ENCODE data around the gene DCTPP1. TPM values are rescaled to one million over a fixed set of nuclear protein-coding genes. Genes with fewer than 3 reads are reported as not detected.
"Not testable (repeated sequence)": the region's sequence is repeated elsewhere in the genome, so short reads cannot be mapped to it uniquely, and the experiment has no call there.

DCTPP1 gene
- polyA plus RNA-seq, 3 donors, result 10.5 to 45.5 (median 32.2) TPM

GRCh38 chr16:30397776-30398660 is 31.8 kb downstream of the DCTPP1 start:
- intact Hi-C loops (cut with micrococcal nuclease), result no loop called here
- no peak overlapping the region for H3K4me3 ChIP-seq (replicated peaks in 1 of 3; ENCODE audit: low read depth in 2 of 3, low read length in 3 of 3)
- H3K9me3 ChIP-seq (replicated peaks in 1 of 2; ENCODE audit: control insufficient read depth in 1 of 2, insufficient read depth in 1 of 2, low read length in 2 of 2), result no peaks in the 10 kb centered on the region
- no peaks in the 10 kb centered on the region for H3K9me3 Mint-ChIP-seq
- TF ChIP-seq, protein P1, sequence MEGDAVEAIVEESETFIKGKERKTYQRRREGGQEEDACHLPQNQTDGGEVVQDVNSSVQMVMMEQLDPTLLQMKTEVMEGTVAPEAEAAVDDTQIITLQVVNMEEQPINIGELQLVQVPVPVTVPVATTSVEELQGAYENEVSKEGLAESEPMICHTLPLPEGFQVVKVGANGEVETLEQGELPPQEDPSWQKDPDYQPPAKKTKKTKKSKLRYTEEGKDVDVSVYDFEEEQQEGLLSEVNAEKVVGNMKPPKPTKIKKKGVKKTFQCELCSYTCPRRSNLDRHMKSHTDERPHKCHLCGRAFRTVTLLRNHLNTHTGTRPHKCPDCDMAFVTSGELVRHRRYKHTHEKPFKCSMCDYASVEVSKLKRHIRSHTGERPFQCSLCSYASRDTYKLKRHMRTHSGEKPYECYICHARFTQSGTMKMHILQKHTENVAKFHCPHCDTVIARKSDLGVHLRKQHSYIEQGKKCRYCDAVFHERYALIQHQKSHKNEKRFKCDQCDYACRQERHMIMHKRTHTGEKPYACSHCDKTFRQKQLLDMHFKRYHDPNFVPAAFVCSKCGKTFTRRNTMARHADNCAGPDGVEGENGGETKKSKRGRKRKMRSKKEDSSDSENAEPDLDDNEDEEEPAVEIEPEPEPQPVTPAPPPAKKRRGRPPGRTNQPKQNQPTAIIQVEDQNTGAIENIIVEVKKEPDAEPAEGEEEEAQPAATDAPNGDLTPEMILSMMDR (IDR thresholded peaks at IDR 0.05), result no peak
- no peaks in the 10 kb centered on the region for H4K20me1 ChIP-seq (ENCODE audit: insufficient read depth, low read length)
- peaks cover 5 to 13% of the 10 kb centered on the region in 2 donors for H3K36me3 Mint-ChIP-seq
- H3K9ac ChIP-seq (ENCODE audit: insufficient read depth, low read length, poor library complexity, severe bottlenecking), result no peak overlapping the region
- peaks cover 40% of the 10 kb centered on the region for H3K4me1 Mint-ChIP-seq
- no peak overlapping the region for H2AFZ ChIP-seq (ENCODE audit: insufficient read depth, low read depth, low read length, poor library complexity, severe bottlenecking)
- H3K79me2 ChIP-seq (ENCODE audit: insufficient read depth, low read length), result no peaks in the 10 kb centered on the region
- no peak overlapping the region for H3K27ac ChIP-seq (ENCODE audit: low read depth in 1 of 2, low read length in 2 of 2)
- H3K36me3 ChIP-seq (replicated peaks in 1 of 2; ENCODE audit: control insufficient read depth in 1 of 2, insufficient read depth in 2 of 2, low read length in 2 of 2), result no peaks in the 10 kb centered on the region
- peaks cover 5 to 25% (median 14%) of the 10 kb centered on the region in 3 donors for H3K27me3 Mint-ChIP-seq (ENCODE audit: low read depth in 3 of 3)
- no peak overlapping the region for H3K4me2 ChIP-seq (replicated peaks; ENCODE audit: extremely low read depth, low read length, poor library complexity, severe bottlenecking)
- WGBS (ENCODE audit: insufficient coverage), result 95% methylated on average over 39 of the region's 42 CpGs
- H3K4me3 Mint-ChIP-seq, result no peak overlapping the region
- H3K27me3 ChIP-seq (ENCODE audit: control insufficient read depth in 2 of 2, insufficient read depth in 2 of 2, low read length in 2 of 2), result no peaks in the 10 kb centered on the region
- peaks cover 21 to 34% of the 10 kb centered on the region in 2 donors for H3K4me1 ChIP-seq (ENCODE audit: control insufficient read depth in 1 of 2, insufficient read depth in 2 of 2, low read length in 2 of 2)
- H3K27ac Mint-ChIP-seq, result no peak overlapping the region
- no peak for DNase-seq

- Histone ChIP-seq H3K36me3 (replicated peaks in 1 of 2; ENCODE audit: control insufficient read depth in 1 of 2, insufficient read depth in 2 of 2, low read length in 2 of 2) (no peaks in the 10 kb centered on the region), H3K4me3 (replicated peaks in 1 of 3; ENCODE audit: low read depth in 2 of 3, low read length in 3 of 3) (no peak overlapping the region), H3K4me2 (replicated peaks; ENCODE audit: extremely low read depth, low read length, poor library complexity, severe bottlenecking) (no peak overlapping the region), H4K20me1 (ENCODE audit: insufficient read depth, low read length) (no peaks in the 10 kb centered on the region), H3K79me2 (ENCODE audit: insufficient read depth, low read length) (no peaks in the 10 kb centered on the region), H3K9me3 (replicated peaks in 1 of 2; ENCODE audit: control insufficient read depth in 1 of 2, insufficient read depth in 1 of 2, low read length in 2 of 2) (no peaks in the 10 kb centered on the region), H3K27me3 (ENCODE audit: control insufficient read depth in 2 of 2, insufficient read depth in 2 of 2, low read length in 2 of 2) (no peaks in the 10 kb centered on the region), H3K9ac (ENCODE audit: insufficient read depth, low read length, poor library complexity, severe bottlenecking) (no peak overlapping the region), H2AFZ (ENCODE audit: insufficient read depth, low read depth, low read length, poor library complexity, severe bottlenecking) (no peak overlapping the region), H3K27ac (ENCODE audit: low read depth in 1 of 2, low read length in 2 of 2) (no peak overlapping the region), H3K4me1 (ENCODE audit: control insufficient read depth in 1 of 2, insufficient read depth in 2 of 2, low read length in 2 of 2) (peaks cover 21 to 31% of the 10 kb centered on the region in 2 donors)
- Mint-ChIP-seq H3K27ac (no peak overlapping the region), H3K27me3 (ENCODE audit: low read depth in 3 of 3) (peaks cover 7 to 26% (median 11%) of the 10 kb centered on the region in 3 donors), H3K9me3 (no peaks in the 10 kb centered on the region), H3K4me3 (no peak overlapping the region), H3K4me1 (peaks cover 37% of the 10 kb centered on the region), H3K36me3 (peaks cover 5 to 13% of the 10 kb centered on the region in 2 donors)
- intact Hi-C loops (cut with micrococcal nuclease), result no loop called here
- 89% methylated on average over 1 of the region's 4 CpGs for WGBS (ENCODE audit: insufficient coverage)
- TF ChIP-seq, protein P1 (IDR thresholded peaks at IDR 0.05), result no peak
- DNase-seq, result no peak
Measured at GRCh38 chr16:30397056-30397455, 32.8 kb downstream of the DCTPP1 start.

DNA sequence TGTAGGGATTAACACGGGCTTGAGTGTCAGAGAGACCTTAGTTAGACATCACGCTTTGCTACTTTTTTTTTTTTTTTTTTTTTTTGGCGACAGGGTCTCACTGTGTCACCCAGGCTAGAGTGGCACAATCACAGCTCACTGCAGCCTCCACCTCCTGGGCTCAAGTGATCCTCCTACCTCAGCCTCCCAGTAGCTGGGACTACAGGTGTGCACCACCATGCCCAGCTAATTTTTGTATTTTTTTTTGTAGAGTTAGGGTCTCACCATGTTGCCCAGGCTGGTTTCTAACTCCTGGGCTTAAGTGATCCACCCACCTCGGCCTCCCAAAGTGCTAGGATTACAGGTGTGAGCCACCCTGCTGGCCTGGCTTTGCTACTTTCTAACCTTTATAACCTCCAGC is 33.2 kb downstream of the DCTPP1 start:
- DNase-seq; H4K20me1 ChIP-seq (ENCODE audit: insufficient read depth, low read length); H3K4me3 ChIP-seq (replicated peaks in 1 of 3; ENCODE audit: low read depth in 2 of 3, low read length in 3 of 3); H3K9me3 Mint-ChIP-seq; H2AFZ ChIP-seq (ENCODE audit: insufficient read depth, low read depth, low read length, poor library complexity, severe bottlenecking); H3K36me3 ChIP-seq (replicated peaks in 1 of 2; ENCODE audit: control insufficient read depth in 1 of 2, insufficient read depth in 2 of 2, low read length in 2 of 2); H3K9me3 ChIP-seq (replicated peaks in 1 of 2; ENCODE audit: control insufficient read depth in 1 of 2, insufficient read depth in 1 of 2, low read length in 2 of 2); H3K27ac Mint-ChIP-seq; H3K79me2 ChIP-seq (ENCODE audit: insufficient read depth, low read length); intact Hi-C loops (cut with micrococcal nuclease); H3K27me3 ChIP-seq (ENCODE audit: control insufficient read depth in 2 of 2, insufficient read depth in 2 of 2, low read length in 2 of 2); H3K9ac ChIP-seq (ENCODE audit: insufficient read depth, low read length, poor library complexity, severe bottlenecking); H3K27ac ChIP-seq (ENCODE audit: low read depth in 1 of 2, low read length in 2 of 2): not testable (repeated sequence)
- Mint-ChIP-seq H3K27me3 (ENCODE audit: low read depth in 3 of 3) (peaks cover 7 to 28% (median 11%) of the 10 kb centered on the region in 3 donors), H3K4me3 (peak overlapping the region in 1 of 2 donors; percentile 84), H3K36me3 (peaks cover 5 to 13% of the 10 kb centered on the region in 2 donors), H3K4me1 (peaks cover 36% of the 10 kb centered on the region)
- 100% methylated on average over 1 of the region's 4 CpGs for WGBS (ENCODE audit: insufficient coverage)
- Histone ChIP-seq H3K4me1 (ENCODE audit: control insufficient read depth in 1 of 2, insufficient read depth in 2 of 2, low read length in 2 of 2) (peaks cover 21 to 31% of the 10 kb centered on the region in 2 donors), H3K4me2 (replicated peaks; ENCODE audit: extremely low read depth, low read length, poor library complexity, severe bottlenecking) (peak overlapping the region; percentile 79)
